GM21447 (cell line): ENCODE data around the gene OCRL.

Experiments used
- ATAC-seq: cut with Tn5 transposase; IDR thresholded peaks from one replicate; pipeline ENCODE4 v1.9.1; 2021; ENCODE audit not compliant: unreplicated experiment

OCRL gene

DNA sequence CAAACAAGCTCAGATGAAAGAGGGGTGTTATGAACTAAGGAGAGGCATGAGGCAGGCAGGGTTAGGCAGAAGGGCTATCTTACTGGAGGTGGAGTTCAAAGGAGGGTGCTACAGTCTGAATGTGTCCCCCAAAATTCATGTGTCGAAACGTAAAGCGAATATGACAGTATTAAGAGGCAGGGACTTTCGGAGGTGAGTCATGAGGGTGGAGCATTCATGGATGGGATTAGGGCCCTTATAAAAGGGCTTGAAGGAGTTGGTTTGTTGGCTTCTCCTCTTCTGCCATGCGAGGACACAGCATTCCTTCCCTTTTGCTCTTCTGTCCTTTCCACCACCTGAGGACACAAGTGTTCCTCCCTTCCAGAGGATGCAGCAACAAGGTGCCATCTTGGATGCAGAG is 91.8 kb downstream of the OCRL start:
- ATAC-seq = no peak

DNA sequence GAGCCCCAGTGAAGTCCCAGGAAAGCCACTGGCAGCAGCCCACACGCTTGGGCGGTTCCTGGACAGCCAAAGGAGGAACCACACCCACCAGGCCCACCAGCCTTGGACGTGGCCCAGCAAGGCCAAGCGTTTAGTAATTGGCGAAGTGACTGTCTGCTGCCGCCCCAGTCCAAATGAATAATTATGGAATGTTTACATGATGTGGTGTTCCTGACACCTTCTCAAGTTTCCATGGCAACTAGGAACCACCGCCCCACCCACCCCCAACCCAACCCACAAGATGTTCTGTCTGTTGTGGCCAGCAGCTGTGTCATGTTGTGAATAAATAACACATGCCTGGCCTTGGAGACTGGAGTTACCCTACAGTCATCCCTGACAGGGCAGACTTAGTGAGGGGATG is 92.4 kb downstream of the OCRL start:
- no peak for ATAC-seq

DNA sequence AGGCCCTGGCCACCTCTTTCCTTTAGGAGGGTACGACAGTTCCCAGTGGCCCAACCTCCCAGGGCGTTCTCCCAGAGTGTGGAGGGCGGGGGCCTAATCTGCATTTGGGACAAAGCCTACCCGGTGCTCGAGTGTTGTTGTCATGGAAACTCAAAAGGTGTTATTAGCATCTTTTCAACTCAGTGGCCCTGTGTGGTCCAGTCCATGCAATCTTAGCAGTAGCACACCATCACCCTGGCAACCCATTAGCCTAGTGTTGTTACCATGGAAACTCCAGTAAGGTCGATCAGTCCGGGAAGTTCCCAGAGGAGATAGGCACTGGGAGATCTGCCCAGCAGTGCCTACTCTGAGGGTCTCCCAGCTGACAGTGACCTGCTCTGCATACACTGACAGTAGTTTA is 94.5 kb downstream of the OCRL start:
- no peak for ATAC-seq

- ATAC-seq = no peak
Observed at GRCh38 chrX:129636175-129636681, 96.2 kb downstream of the OCRL start.

DNA sequence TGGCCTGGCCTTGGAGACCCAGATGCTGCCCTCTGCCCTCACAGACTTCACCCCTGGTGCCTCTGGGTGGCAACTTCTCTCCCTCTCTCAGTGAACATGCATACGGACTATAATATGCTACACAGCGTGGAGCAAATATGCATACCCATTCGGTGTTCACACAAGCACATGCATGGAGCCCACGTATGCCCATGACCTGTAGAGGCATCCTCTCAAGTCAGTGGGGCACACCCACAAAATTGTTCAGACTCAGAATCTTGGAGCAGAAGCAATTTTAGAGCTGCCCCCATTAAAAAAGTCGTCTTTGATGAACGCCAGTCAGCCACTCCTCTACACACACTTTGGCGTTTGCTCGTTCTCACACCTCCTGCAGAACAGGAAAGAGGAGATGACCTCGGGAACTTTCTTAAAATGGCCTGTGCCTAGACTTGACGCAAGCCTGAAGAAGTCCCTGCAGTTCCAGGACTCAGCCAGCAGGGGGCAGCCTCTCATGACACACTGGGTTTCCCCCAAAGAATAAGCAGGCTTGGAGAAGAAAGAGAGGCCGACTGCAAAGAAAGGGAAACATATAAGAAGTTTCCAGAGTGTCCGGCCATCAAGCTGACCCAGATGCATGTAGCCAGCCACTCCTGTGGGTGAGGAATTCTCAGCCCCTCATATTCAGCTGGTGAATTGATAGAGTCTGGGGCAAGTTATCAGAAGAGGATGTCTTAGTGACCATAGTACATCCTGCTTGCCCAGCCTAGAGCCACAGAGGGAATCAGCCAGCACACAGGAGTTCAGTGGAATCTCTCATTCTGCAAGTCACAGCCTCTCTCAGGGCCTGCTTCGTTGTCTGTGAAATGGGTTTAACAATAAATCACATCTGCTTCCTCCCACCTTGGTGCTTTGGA is 97.4 kb downstream of the OCRL start:
- ATAC-seq = no peak

DNA sequence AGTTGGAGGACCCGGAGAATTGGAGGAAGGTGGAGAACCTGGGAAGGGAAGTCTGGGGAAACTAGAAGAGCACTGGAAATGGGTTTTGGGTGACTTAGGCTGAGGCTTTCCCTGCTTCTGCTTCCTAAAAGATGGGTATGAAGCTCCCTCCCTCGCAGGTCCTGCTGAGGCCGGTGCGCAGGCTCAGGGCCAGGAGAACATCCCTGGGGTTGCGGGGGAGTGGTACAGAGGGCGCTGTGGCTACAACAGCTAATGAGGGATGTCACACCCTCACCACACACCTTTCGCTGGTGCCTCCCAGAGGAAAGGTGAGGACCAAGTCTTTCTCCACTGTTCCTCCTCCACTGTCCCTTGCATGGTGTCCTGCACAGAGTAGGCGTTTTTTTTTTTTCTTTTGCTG is 98.9 kb downstream of the OCRL start:
- ATAC-seq = no peak

DNA sequence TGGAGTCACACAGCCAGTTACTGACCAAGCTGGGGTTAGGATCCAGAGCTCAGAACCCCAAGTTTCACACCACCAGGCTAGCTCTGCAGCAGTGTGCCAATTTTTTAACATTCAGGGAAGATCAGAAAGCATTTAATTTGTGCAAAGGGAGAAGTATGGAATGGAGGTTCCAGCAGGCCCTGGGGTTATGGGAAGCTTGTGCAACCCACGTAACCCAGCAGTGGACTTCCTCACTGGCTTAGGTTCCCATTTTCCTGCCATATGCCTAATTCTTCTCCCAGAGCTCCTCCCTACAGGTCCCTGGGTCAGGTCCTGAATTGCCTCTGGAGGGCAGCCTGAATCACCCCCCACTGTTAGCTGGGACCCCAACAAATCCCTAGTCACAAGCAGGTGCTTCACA is 100.7 kb downstream of the OCRL start:
- no peak for ATAC-seq

DNA sequence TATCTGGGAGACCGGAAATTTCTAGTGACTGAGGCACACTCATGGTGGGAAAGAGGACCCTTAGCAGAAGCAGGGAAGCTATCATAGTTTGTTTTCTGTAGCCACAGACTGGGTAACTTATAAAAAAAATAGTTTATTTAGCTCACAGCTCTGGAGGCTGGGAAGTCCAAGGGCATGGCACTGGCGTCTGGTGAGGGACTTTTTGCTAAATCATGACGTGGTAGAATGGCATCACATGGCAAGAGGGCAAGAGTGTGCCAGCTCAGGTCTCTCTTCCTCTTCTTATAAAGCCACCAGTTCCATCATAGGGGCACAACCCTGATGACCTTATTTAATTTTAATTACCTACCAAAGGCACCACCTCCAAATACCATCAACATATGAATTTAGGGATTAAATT is 101.4 kb downstream of the OCRL start:
- no peak for ATAC-seq

- no peak for ATAC-seq
Observed at GRCh38 chrX:129641941-129642340, 101.9 kb downstream of the OCRL start.
